ENCODE results near the gene PCDHGA8.

DNA sequence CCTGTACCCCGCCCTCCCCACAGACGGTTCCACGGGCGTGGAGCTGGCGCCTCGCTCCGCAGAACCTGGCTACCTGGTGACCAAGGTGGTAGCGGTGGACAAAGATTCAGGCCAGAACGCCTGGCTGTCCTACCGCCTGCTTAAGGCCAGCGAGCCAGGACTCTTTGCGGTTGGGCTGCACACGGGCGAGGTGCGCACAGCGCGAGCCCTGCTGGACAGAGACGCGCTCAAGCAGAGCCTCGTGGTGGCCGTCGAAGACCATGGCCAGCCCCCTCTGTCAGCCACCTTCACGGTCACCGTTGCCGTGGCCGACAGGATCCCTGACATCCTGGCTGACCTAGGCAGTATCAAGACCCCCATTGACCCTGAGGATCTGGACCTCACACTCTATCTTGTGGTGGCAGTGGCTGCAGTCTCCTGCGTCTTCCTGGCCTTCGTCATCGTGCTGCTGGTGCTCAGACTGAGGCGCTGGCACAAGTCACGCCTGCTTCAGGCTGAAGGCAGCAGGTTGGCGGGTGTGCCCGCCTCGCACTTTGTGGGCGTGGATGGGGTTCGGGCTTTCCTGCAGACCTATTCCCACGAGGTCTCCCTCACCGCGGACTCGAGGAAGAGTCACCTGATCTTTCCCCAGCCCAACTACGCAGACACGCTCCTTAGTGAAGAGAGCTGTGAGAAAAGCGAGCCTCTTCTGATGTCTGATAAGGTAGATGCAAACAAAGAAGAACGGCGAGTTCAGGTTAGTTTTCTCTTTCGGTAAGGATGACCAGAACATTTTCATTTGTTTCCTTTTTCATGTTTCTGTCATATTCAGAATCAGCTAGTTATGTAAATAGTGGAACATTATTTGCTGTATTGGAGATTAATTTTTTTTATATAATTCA, 26.2 kb upstream of the PCDHGA8 start:
- TF ChIP-seq POLR2A (IDR thresholded peaks at IDR 0.05; ENCODE audit: borderline replicate concordance, extremely low read depth, insufficient read depth, insufficient read length) (no peak), EZH2 (IDR thresholded peaks at IDR 0.05) (no peak), SP1 (IDR thresholded peaks at IDR 0.05; ENCODE audit: low read depth) (no peak), ZNF274 (IDR thresholded peaks at IDR 0.05; ENCODE audit: low read depth, low read length) (no peak), TCF7L2 (IDR thresholded peaks at IDR 0.05; ENCODE audit: borderline replicate concordance, extremely low read depth, insufficient read depth, insufficient read length) (no peak), REST (IDR thresholded peaks at IDR 0.05; ENCODE audit: low read depth) (no peak), SRF (IDR thresholded peaks at IDR 0.05; ENCODE audit: low read depth) (no peak), RAD21 (IDR thresholded peaks at IDR 0.05; ENCODE audit: low read depth) (no peak), CEBPB (IDR thresholded peaks at IDR 0.05; ENCODE audit: low read depth) (no peak)
- TF ChIP-seq, protein P1, sequence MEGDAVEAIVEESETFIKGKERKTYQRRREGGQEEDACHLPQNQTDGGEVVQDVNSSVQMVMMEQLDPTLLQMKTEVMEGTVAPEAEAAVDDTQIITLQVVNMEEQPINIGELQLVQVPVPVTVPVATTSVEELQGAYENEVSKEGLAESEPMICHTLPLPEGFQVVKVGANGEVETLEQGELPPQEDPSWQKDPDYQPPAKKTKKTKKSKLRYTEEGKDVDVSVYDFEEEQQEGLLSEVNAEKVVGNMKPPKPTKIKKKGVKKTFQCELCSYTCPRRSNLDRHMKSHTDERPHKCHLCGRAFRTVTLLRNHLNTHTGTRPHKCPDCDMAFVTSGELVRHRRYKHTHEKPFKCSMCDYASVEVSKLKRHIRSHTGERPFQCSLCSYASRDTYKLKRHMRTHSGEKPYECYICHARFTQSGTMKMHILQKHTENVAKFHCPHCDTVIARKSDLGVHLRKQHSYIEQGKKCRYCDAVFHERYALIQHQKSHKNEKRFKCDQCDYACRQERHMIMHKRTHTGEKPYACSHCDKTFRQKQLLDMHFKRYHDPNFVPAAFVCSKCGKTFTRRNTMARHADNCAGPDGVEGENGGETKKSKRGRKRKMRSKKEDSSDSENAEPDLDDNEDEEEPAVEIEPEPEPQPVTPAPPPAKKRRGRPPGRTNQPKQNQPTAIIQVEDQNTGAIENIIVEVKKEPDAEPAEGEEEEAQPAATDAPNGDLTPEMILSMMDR (IDR thresholded peaks at IDR 0.05 in 2 of 3, conservative IDR thresholded peaks at IDR 0.05 in 1 of 3; ENCODE audit: borderline replicate concordance in 1 of 3, insufficient read depth in 1 of 3, low read depth in 2 of 3, low read length in 2 of 3), result no peak

Data from HCT116 (cell line).